GM21526 (cell line): ENCODE measurements around the gene LSAMP.

ENCODE experiments used
- ATAC-seq: cut with Tn5 transposase; IDR thresholded peaks from one replicate; pipeline ENCODE4 v1.9.1; 2021; ENCODE audit warnings: moderate library complexity; ENCODE audit not compliant: unreplicated experiment, low FRiP score

The LSAMP gene

DNA sequence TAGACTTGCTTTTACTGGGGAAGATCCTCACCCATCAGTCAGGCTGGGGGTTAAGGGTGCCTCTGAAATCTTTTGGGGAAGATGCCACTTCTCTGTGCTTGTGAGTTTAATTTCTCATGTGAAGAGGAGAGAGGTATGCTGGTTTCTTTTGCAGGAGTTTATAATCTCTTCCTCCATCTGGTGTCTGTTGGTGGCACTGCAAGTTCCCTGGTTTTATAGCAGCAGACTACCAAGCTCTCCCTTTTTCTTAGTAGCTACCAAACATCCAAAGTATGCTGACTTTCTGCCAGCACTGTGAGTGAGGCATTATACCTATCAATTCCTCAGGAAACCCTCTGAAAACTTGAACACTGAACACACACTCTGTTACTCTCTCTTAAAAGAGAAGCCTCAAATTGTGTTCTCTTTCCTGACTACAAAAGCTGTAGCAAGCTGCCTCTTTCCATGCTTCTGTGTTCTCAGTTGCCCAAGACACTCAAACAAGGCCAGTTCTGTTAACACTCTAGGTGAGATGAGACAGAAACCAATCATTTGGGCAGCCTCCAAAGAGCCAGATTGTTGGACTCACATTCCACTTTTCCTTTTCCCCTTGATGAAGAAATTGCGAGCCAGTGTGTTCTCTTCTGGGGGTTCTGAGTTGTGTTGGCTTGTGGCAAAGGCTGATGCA, 522.5 kb downstream of the LSAMP start:
- peak; percentile 72 for ATAC-seq

DNA sequence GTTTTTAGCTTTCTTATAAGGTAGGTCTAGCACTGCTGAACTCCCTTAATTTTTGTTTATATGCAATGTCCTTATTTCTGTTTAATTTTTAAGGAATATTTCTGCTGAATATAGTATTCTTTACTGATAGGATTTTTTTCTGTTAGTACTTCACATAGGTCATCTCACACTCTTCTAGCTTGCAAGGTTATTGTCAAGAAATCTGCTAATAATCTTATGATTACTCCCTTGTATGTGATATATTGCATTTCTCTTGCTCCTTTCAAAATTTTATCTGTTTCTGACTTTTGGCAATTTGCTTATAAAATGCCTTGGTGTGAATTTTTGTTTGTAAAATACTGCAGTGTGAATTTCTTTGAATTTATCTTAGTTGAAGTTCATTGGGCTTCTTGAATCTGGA, 523.6 kb downstream of the LSAMP start:
- no peak for ATAC-seq

DNA sequence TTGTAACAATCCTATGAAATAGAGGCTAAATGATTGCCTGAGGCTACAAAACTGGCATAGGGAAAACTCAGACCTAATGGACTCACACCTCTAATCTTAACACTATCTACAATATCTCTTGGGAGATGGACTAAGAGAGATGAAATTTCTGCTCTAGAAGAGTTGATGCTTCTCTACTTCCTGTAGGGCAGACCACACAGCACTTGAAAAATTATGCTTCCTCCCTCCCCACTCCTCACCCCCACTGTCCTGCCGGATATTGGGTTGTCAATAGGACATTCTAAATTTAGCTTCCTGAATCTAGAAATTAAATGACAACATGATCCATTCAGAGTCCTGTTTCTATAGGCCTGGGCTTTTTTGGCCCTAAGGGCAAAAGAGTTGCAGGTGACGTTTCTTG, 526.4 kb downstream of the LSAMP start:
- ATAC-seq: no peak

- ATAC-seq: no peak
These were observed 528.4 kb downstream of the LSAMP start for GRCh38 chr3:115916866-115917265.

DNA sequence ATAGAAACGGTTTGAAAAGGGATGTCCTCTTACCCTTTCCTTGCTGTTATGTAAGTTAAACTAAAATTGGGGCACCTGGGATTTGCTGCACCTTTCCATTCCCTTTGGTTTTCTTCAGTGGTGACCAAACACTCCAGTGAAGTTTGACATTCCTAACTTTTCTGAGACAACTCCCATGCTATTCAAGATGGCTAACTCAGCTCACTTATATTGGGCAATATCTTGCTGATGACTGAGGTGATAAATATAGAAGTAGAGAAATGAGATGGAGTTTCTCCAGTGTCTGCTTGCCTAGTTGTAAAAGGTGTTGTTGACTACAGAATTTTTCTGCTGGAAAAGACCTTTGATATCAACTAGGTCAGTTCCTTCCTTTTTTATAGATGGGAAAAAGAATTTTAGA, 530.2 kb downstream of the LSAMP start:
- no peak for ATAC-seq

DNA sequence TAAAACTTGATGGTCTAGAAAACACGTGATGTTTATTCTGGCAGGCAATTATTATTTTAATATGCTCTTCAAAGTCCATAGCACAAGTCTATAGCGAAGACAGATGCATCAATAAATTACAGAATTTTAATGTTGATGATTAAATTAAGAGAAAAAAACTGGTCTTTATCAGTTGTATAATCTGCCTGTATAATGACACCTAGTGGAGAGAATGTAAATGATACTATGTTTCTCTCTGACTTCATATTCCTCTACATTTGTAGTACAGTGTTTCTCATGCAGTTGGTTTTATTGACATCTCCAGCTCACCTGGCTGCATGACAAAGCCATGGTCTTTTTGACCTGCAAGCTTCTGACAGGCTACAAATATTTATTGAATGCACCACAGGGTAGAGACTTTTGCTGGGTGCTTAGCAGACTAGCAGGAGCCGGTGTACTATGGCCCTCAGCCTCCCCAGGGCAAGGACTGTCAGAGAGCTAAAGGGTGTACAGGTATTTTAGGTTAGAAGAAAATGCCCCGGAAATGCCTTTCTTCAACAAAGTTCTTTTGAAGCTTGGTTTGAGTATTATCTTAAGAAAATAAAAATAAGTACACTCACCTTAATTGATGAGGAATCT, 532.1 kb downstream of the LSAMP start:
- ATAC-seq: no peak

DNA sequence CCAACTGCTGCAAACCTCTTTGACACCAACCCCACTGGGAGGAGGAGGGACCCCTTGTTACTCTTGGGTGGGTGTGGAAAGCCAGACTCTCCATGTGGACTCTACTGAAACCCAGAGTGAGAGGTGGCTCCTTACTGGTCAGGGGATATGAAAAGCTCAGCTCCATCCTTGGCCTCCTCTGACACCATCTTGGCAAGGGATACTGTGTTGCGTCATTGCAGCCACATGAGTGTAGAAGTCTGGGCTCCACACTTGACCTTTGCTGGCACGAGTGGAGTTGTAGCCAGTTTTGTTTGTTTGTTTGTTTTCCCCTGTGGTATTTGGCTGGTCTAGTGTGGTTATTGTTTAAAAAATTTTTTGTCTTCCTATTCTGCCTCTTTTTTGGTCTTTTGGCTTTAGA, 532.9 kb downstream of the LSAMP start:
- ATAC-seq: no peak

DNA sequence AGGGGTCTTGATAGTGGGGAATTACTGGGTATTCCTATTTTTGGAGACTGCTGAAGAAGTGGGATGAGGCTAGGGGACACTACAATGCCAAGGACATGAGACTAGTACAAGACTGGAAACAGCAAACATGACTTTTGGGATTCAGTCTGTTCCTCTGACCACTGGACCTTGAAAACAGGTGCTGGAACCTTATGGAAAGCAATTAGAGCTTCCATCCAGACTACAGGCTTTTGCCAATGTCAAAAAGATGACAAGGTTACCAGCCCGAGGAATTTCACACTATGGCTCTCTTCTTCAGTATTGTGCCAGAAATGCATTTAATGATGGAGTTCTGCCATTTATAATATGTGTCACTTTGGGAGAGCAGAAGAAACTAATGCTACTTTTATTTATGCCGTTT, 539.4 kb downstream of the LSAMP start:
- no peak for ATAC-seq

DNA sequence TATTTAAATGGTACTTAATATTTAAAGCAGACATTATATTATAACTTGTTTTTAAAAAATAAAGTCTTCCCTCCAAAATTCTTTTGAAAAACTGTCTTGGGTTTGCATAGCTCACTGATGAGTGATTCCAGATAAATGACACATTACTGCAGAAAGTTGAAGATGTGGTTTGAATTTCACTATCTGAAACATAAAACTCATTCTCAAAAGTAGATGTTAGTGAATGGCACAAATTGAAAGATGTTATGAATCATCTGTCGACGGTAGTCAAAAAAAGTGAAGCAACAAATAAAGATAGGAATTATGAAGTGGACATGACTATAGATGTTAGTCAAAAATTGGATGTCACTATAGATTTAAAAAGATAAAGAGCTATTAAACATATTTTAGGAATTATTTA, 541.4 kb downstream of the LSAMP start:
- no peak for ATAC-seq

DNA sequence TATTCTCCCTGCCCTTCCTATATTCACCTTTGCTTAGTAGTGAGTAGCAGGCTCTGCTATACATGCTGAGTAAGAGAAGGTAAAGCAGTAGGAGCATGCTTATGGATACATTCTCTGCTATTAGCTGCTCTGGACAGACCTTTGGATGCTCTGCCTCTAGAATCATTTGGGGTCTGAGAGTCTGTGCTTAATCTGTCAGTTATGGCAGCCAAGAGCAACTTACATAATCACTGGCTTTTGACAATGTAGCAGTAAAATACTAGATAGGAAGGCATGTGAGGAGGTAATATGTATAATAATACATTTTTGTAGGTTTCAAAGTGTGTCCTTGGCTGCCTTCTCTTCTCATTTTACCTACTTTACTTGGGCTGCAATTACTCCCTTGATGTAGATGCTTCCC, 544.3 kb downstream of the LSAMP start:
- ATAC-seq: no peak

DNA sequence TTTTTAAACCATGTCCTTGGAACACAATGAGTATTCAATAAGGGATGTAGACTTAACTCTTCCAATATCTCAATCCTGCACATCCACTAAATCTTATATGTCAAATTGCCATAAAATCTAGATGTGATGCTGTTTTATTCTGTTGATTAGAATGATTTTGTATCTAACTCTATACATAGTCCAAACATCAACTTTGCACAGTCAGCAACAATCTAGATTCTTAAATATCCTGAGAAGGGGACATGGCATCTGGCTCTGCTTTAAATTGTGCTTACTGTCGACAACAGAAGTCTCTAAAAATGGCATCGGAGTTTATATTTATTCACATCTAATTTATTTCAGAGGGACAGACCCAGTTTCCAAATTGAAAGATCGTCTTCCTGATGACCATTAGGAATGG, 545.8 kb downstream of the LSAMP start:
- ATAC-seq: no peak

DNA sequence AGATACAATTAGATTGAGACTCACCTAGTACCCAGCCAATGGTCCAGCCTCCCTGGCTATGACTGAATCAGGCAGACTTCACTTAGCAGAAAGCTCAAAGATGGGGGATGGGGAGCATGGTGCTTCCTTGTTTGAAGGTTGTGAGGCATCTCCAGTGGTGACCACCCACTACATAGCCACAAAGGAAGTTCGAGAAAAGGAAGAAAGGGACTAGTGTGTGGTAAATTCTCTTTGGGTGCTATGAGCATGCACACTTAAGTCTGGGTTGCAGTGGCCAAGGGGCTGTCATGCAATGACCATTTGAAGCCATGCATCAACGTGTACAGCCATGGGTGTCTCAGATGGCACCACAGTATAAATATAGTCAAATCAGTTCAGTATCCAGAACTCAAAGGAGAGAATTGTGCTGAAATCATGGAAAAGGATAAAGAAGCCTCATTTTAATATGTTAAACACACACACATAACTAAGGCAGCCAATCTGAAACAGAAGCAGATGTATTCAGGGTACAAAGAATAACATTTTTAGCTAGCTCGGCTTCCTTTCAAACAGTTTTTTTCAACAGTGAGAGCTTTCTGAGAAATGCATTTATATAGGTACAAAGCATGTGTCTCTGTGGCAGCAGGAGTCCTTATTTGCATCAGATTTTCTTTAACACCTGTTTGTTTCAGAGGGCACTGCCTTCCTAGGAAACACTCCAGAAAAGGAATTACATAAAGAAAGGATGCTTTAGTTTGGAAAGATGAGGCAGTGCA, 546.5 kb downstream of the LSAMP start:
- ATAC-seq: no peak

DNA sequence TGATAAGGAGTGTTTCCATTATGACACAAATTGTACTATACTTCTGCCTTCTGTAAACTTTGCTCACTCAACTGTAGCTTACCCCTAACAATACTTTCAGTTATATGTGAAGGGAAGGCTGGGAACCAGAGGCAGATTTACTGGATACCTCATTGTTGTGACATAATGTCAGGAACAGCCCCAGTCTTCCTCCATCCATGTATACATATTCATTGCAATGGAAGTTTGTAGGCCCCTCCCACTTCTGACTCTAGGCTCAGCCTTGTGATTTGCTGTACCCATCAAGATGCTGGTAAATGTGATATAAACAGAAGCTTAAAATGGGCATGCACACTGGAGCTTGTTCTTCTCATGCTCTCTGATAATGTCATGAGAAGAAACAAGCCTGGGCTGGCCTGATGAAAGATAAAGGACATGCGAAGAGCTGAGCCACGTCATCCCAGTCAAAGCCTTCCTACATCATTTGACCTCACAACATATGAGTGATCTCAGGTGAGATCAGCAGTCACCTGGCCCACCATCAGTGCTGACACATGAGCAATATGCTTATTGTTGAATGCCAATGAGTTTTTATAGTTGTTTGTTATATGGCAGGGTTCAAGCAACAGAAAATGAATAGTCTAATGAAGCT, 554.2 kb downstream of the LSAMP start:
- ATAC-seq: no peak

DNA sequence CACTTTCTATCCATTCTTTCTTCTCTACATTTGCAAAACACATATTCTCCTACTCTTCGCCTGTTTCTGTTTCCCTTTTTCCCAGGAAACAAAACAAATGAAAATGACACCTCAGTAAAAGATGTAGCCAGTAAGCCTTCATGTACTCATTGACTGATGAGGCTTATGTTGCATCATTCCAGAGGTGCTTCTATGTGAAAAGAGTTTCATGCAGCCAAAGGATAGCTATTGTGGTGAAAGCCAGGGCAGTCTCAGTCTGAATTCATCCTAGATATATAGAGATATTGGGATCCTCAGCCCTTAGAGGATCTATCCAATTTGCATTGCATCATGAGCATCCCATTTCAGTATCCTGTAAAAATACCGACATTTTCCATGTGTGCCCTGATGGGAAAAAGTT, 554.7 kb downstream of the LSAMP start:
- no peak for ATAC-seq

- no peak for ATAC-seq
These were observed 559.7 kb downstream of the LSAMP start for GRCh38 chr3:115885621-115886020.

- no peak for ATAC-seq
These were observed 567.7 kb downstream of the LSAMP start for GRCh38 chr3:115877615-115877899.

GRCh38 chr3:115876876-115877614, 568.2 kb downstream of the LSAMP start:
- ATAC-seq: no peak

- no peak for ATAC-seq
These were observed 569.8 kb downstream of the LSAMP start for GRCh38 chr3:115875460-115875859.

DNA sequence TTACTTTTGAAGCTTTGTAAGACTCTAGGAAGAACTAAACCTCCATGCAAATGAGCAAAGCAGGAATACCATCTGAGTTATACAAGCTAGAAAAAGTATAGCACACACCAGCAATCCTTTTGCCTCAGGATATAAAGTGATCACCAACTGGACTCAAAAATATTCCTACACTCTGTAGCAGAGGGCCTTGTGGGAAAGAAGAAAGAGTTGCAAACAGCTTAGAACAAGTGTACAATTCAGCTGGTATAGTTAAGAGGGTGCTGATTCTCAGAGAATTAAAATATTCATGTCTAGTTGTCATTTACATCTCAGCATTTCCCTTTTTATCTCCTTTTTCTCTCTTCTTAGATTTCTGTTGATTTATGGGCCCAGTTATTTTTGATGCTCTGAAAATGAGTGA, 573.6 kb downstream of the LSAMP start:
- ATAC-seq: no peak

DNA sequence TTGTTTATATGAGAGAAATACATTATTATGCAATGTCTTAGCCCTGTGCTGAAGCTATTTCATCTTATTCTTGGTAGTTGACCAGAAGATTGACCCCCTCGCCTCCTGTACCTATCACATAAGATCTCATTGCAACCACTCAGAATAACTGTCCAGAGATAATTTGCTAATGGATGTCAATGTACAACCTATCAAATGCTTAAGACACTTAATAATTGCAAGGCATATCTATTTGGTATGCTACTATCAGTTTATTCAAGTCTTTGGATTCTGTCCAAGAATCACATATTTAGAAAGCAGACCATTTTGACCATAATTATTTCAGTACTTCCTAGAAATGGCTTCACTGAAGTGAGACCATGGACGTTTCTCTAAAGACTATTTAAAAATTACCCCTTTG, 580.4 kb downstream of the LSAMP start:
- ATAC-seq: no peak

DNA sequence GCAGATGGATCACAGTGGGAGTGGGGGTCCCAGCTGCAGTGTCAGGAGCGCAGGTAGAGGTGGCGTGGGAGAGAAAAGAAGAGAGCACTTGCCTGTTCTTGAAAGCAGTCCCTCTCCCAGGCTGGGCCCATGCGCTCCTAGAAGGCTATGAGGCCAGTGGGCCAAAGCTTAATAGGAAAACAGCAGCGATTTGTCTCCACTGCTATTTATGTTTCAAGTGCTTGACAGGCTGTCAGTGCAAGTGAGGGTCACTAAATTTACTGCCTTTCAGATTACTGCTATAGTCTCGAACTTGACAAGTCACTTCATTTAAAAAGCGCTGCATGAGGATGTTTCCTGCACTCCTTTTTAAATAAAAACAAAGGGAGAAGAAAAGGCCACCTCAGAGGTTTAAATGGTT, 582.4 kb downstream of the LSAMP start:
- no peak for ATAC-seq
